Keratinocyte (primary cell): Measurements from ENCODE around the gene GRAMD1A. TPM values are rescaled to one million over a fixed set of nuclear protein-coding genes. Genes with fewer than 3 reads are reported as not detected.

ENCODE experiments used
- DNase-seq: peaks from one replicate; pipeline ENCODE4 v3.0.0-alpha.2; 2011; ENCODE audit warnings: low read depth, missing footprints, low spot score
- FAIRE-seq: peaks from 2 replicates; lab custom pipeline; 2011; peaks lifted over from hg19 to GRCh38; lab: Jason Lieb, UNC
- H2AFZ ChIP-seq: 2 replicates; pipeline ENCODE4 v1.6.0; 2012; ENCODE audit warnings: low read length, control low read depth, inconsistent platforms; ENCODE audit not compliant: control insufficient read depth
- H3K27ac ChIP-seq: 2 replicates; pipeline ENCODE4 v1.5.1; 2011; ENCODE audit warnings: low read length; ENCODE audit not compliant: control insufficient read depth, insufficient read depth
- H3K27me3 ChIP-seq: 3 replicates; pipeline ENCODE4 v1.6.0; 2011; ENCODE audit warnings: low read length; ENCODE audit not compliant: control insufficient read depth, insufficient read depth; ENCODE audit errors: extremely low read depth
- H3K36me3 ChIP-seq, 2 experiments: 2 replicates in 1 of 2; 3 replicates in 1 of 2; pipeline ENCODE4 v1.5.1; 2011; ENCODE audit warnings: low read length in 2 of 2, mild to moderate bottlenecking in 1 of 2; ENCODE audit not compliant: control insufficient read depth in 2 of 2, insufficient read depth in 2 of 2; ENCODE audit errors: extremely low read depth in 1 of 2
- H3K4me1 ChIP-seq: 3 replicates; pipeline ENCODE4 v1.5.1; 2011; ENCODE audit warnings: low read length; ENCODE audit not compliant: control insufficient read depth, insufficient read depth; ENCODE audit errors: extremely low read depth
- H3K4me2 ChIP-seq: 3 replicates; pipeline ENCODE4 v1.6.0; 2011; ENCODE audit warnings: low read depth, low read length; ENCODE audit not compliant: control insufficient read depth, insufficient read depth; ENCODE audit errors: extremely low read depth
- H3K4me3 ChIP-seq, 3 experiments: fragments of 200-600 bp in 1 of 3; sonication (generic) in 1 of 3; 2 replicates in 2 of 3; 3 replicates in 1 of 3; pipeline ENCODE4 v1.5.1; 2011 to 2016; ENCODE audit warnings: low read length in 3 of 3, mild to moderate bottlenecking in 3 of 3, control low read depth in 2 of 3, inconsistent platforms in 1 of 3, low read depth in 1 of 3, mixed read lengths in 1 of 3, mixed run types in 1 of 3, moderate library complexity in 1 of 3; ENCODE audit not compliant: control insufficient read depth in 2 of 3, insufficient read depth in 2 of 3; ENCODE audit errors: extremely low read depth in 1 of 3
- H3K79me2 ChIP-seq: 2 replicates; pipeline ENCODE4 v1.6.0; 2012; ENCODE audit warnings: low read length; ENCODE audit not compliant: control insufficient read depth, insufficient read depth
- H3K9ac ChIP-seq: 3 replicates; pipeline ENCODE4 v1.6.0; 2011; ENCODE audit warnings: low read length; ENCODE audit not compliant: control insufficient read depth, insufficient read depth; ENCODE audit errors: extremely low read depth
- H3K9me1 ChIP-seq: 3 replicates; pipeline ENCODE4 v1.6.0; 2011; ENCODE audit warnings: low read length; ENCODE audit not compliant: control insufficient read depth, insufficient read depth; ENCODE audit errors: extremely low read depth
- H3K9me3 ChIP-seq: 2 replicates; pipeline ENCODE4 v1.5.1; 2012; ENCODE audit warnings: low read depth, low read length; ENCODE audit not compliant: control insufficient read depth
- H4K20me1 ChIP-seq: 3 replicates; pipeline ENCODE4 v1.6.0; 2011; ENCODE audit warnings: low read length; ENCODE audit not compliant: control insufficient read depth, insufficient read depth; ENCODE audit errors: extremely low read depth
- CTCF ChIP-seq, 3 experiments: IDR thresholded peaks in 1 of 3; conservative IDR thresholded peaks in 1 of 3; optimal IDR thresholded peaks in 1 of 3; 2 replicates in 2 of 3; 3 replicates in 1 of 3; pipeline versions ENCODE3 to v1.5.1; 2011; ENCODE audit warnings: low read length in 3 of 3, mild to moderate bottlenecking in 3 of 3, moderate library complexity in 2 of 3, control low read depth in 1 of 3, inconsistent platforms in 1 of 3; ENCODE audit not compliant: insufficient read depth in 2 of 3; ENCODE audit errors: extremely low read depth in 1 of 3
- EZH2 ChIP-seq: IDR thresholded peaks from one replicate; pipeline ENCODE4 v1.6.1; 2012; ENCODE audit warnings: inconsistent platforms, mild to moderate bottlenecking, low read length, moderate library complexity
- dilution Hi-C: fragments of 300-500 bp; cut with MboI; formaldehyde crosslinking; loops from one replicate; pipeline ENCODE4 v1.7.0; 2020; ENCODE audit warnings: low sequenced_read_pairs; ENCODE audit not compliant: extremely low pct_ligation_motif_present
- polyA plus RNA-seq, 5 experiments: library from polyadenylated mRNA; depleted of rRNA in 3 of 5; stranded (reverse) in 3 of 5; stranded (forward) in 1 of 5; unstranded in 1 of 5; fragments of >200 nt; gene quantifications; 1 replicate in 1 of 5; 2 replicates in 3 of 5; 3 replicates in 1 of 5; pipeline versions ENCODE4 v1.2.1 to v1.2.3, GENCODE V29; 2011 to 2012; ENCODE audit warnings: missing spikeins in 2 of 5, low read depth in 1 of 5, low replicate concordance in 1 of 5

The GRAMD1A gene
- polyA plus RNA-seq, 1 donor (not counting 4 experiments of a cell fraction or from before 2014, with no cell fraction given) = 24.6 TPM

GRCh38 chr19:35055715-35056179, 55.6 kb downstream of the GRAMD1A start:
- Histone ChIP-seq H2AFZ (no peak overlapping the region), H3K9ac (no peak overlapping the region), H4K20me1 (no peaks in the 10 kb centered on the region), H3K9me1 (no peaks in the 10 kb centered on the region), H3K4me2 (no peak overlapping the region), H3K27me3 (no peaks in the 10 kb centered on the region), H3K79me2 (no peaks in the 10 kb centered on the region), H3K4me1 (no peaks in the 10 kb centered on the region), H3K27ac (no peak overlapping the region), H3K4me3 (no peak overlapping the region), H3K9me3 (no peaks in the 10 kb centered on the region), H3K36me3 (no peaks in the 10 kb centered on the region)
- FAIRE-seq (no peak), DNase-seq (no peak)
- TF ChIP-seq EZH2 = no peak
- TF ChIP-seq CTCF (optimal IDR thresholded peaks at IDR 0.05 in 1 of 3, IDR thresholded peaks at IDR 0.05 in 1 of 3, conservative IDR thresholded peaks at IDR 0.05 in 1 of 3; ENCODE audit: extremely low read depth in 1 of 3, insufficient read depth in 2 of 3, low read length in 3 of 3) = peak; percentile 36 to 69 (median 63)
- dilution Hi-C loops = no loop called here

GRCh38 chr19:35056513-35057063, 56.5 kb downstream of the GRAMD1A start:
- Histone ChIP-seq H3K4me1 (no peaks in the 10 kb centered on the region), H3K36me3 (no peaks in the 10 kb centered on the region), H4K20me1 (no peaks in the 10 kb centered on the region), H3K9ac (no peak overlapping the region), H3K27ac (no peak overlapping the region), H3K27me3 (no peaks in the 10 kb centered on the region), H2AFZ (no peak overlapping the region), H3K79me2 (no peaks in the 10 kb centered on the region), H3K9me1 (no peaks in the 10 kb centered on the region), H3K4me3 (no peak overlapping the region), H3K9me3 (no peaks in the 10 kb centered on the region), H3K4me2 (no peak overlapping the region)
- no peak for DNase-seq
- TF ChIP-seq CTCF (optimal IDR thresholded peaks at IDR 0.05 in 1 of 3, IDR thresholded peaks at IDR 0.05 in 1 of 3, conservative IDR thresholded peaks at IDR 0.05 in 1 of 3; ENCODE audit: extremely low read depth in 1 of 3, insufficient read depth in 2 of 3, low read length in 3 of 3) (no peak), EZH2 (no peak)
- dilution Hi-C loops = no loop called here
- no peak for FAIRE-seq
